ENCODE measurements around the gene ABCA7.

ABCA7 gene

DNA sequence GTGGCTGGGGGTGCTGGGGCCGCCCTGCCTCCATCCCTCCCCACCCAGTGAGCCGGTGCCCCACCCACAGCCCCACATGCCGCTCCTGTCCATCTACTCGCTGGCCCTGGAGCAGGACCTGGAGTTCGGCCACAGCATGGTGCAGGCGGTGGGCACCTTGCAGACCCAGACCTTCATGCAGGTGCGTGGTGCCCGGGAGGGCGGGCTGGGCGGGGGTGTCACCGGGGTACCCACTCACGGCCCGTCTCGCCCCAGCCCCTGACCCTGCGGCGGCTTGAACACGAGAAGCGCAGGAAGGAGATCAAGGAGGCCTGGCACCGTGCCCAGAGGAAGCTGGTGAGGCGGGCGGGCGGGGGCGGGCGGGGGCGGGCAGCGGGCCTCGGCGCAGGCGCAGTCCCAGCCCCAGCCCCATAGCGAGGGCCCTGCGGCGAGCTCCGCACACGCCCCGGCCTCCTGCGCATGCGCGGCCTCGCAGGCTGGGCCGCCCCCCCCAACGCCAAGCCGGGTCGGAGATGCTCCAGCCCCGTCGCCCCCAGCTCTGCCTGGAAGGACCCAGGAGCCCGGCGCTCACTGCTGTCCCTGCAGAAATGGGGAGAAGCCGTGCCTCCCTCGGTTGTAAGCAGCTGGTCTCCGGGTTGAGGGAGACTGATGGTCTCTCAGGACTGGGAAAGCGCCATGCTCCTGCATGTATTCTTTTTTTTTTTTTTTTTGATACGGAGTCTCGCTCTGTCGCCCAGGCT lies 34.8 kb downstream of the ABCA7 start:
- DNase-seq = peak; percentile 85 to 97 (median 92)

DNA sequence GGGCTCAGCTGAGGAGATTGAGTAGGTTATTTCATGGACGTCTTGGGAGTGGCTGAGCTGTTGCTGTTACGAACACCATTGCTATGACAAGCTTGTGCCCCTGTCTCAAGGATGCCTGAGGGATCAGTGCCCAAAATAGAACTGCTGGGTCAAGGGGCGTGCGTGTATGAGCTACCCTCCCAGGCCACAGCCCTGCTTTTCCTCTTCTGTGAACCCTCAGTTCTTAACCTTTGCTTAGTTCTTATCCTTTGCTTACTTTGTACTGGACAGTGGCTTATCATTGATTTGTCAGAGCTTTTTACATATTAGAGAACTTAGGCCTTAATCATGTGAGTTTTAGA lies 36.1 kb downstream of the ABCA7 start:
- peak in 2 of 4 experiments; percentile 9 to 31 for DNase-seq

DNA sequence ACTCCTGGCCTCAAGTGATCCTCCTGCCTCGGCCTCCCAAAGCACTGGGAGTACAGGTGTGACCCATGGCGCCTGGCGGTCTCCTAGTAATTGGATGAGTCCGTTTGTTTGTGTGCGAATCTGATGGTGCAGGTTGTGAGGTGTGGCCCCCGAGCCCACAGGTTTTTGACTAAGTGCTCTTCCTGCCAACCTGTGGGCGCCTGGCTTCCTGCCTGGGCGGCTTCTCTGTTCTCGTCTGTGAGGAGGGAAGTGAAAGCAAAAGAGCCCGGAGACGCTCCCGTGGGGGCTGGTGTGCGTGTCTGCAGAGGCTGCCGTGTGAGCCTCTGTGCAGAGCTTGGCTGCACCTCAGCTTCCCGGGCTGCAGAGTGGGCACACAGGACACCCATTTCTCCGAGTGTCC lies 37.0 kb downstream of the ABCA7 start:
- DNase-seq = peak; percentile 88 to 95 (median 94)

DNA sequence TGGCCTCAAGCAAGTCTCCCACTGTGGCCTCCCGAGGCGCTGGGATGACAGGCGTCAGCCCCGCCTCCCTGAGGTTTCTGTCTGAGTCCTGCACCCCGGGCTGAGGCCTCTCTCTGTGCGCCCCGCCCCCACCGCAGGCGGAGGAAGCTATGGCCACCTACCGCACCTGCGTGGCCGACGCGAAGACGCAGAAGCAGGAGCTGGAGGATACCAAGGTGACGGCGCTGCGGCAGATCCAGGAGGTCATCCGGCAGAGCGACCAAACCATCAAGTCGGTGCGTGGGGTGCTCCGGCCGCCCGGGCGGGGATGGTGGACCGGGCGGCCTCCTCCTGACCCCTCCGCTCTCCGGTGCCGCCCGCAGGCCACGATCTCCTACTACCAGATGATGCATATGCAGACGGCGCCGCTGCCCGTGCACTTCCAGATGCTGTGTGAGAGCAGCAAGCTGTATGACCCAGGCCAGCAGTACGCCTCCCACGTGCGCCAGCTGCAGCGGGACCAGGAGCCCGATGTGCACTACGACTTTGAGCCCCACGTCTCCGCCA lies 39.7 kb downstream of the ABCA7 start:
- DNase-seq = peak in 1 of 4 experiments; percentile 8

DNA sequence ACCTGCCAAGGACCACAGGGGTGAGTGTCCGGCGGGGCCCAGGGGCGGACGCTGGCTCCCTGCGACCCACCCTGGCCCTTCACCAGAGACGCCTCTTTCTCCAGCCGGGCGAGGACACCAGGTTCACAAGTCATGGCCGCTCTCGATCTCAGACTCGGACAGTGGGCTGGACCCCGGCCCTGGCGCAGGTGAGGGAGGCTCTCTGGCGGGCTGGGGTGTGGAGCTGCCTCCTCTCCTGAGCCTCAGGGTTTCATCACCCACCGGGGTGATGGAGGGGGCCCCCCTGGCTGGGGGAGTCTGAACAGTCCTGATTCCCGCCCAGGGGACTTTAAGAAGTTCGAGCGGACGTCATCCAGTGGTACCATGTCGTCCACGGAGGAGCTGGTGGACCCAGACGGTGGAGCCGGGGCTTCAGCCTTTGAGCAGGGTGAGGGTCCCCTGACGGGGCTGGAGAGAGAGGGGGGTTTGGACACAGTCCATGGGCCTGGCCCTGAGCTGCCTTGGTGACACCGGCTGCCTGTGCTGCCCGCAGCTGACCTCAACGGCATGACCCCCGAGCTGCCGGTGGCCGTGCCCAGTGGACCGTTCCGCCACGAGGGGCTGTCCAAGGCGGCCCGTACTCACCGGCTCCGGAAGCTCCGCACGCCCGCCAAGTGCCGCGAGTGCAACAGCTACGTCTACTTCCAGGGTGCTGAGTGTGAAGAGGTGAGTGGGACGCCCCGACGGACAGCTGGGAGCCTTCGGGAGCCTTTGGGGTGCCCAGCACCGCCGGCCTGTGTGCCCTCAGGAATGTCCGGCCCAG lies 40.7 kb downstream of the ABCA7 start:
- no peak for DNase-seq

DNA sequence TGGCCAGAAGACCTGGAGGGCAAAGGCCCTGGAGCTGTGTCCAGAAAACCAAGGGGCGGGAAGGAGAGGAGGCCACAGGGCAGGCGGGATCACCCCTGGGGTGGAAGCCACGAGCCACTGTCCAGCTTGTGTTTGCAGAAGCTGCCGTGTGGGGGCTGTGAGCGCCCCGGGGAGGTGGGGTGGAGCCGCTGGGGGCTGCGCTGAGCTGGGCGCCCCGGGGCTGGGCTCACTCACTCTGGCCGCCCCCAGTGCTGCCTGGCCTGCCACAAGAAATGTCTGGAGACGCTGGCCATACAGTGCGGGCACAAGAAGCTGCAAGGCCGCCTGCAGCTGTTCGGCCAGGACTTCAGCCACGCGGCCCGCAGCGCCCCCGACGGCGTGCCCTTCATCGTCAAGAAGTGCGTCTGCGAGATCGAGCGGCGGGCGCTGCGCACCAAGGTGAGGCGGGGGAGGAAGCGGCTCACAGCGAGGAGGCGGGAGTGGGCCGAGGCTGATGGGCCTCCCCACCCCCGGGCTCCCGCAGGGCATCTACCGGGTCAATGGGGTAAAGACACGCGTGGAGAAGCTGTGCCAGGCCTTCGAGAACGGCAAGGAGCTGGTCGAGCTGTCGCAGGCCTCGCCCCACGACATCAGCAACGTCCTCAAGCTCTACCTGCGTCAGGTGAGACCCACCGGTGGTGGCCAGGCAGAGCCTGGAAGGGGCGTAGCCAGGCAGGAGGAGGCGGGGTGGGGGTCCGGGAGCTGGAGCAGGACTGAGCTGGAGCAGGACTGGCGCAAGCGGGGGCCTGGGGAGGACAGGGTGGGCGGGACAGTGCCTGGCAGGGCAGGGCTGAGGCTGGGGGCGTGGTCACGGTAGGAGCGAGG lies 41.6 kb downstream of the ABCA7 start:
- peak in 1 of 4 experiments; percentile 7 for DNase-seq

DNA sequence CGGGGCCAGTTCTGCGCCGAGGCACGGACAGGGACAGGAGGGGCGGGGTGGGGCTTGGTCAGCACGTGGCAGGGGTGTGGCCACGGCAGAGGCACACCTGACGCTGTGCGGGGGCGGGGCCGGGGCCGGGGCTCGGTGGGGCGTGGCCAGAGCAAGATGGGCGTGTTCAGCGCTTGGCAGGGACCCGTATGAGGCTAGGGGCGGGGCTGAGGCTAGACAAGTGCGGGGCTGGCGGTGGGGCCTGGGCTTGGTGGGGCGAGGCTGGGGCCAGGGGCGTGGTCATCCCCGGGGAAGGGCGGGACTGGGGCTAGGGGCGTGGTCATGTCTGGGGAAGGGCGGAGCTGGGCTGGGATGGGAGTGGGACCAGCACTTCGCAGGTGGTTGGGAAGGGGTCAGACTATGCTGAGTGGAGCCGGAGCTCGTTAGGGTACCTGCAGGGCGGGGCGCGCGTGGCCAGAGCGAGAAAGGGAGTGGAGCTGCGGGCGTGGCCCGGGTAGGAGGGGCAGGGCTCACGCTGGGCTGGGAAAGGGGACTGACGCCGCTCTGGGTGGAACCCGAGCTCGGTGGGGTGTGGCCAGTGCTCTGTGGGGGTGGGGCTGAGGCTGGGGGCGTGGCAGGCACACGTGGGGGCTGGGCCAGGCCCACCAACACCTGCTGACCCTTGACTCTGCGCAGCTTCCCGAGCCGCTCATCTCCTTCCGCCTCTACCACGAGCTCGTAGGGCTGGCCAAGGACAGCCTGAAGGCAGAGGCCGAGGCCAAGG lies 42.4 kb downstream of the ABCA7 start:
- peak in 3 of 4 experiments; percentile 41 to 61 (median 47) for DNase-seq

DNA sequence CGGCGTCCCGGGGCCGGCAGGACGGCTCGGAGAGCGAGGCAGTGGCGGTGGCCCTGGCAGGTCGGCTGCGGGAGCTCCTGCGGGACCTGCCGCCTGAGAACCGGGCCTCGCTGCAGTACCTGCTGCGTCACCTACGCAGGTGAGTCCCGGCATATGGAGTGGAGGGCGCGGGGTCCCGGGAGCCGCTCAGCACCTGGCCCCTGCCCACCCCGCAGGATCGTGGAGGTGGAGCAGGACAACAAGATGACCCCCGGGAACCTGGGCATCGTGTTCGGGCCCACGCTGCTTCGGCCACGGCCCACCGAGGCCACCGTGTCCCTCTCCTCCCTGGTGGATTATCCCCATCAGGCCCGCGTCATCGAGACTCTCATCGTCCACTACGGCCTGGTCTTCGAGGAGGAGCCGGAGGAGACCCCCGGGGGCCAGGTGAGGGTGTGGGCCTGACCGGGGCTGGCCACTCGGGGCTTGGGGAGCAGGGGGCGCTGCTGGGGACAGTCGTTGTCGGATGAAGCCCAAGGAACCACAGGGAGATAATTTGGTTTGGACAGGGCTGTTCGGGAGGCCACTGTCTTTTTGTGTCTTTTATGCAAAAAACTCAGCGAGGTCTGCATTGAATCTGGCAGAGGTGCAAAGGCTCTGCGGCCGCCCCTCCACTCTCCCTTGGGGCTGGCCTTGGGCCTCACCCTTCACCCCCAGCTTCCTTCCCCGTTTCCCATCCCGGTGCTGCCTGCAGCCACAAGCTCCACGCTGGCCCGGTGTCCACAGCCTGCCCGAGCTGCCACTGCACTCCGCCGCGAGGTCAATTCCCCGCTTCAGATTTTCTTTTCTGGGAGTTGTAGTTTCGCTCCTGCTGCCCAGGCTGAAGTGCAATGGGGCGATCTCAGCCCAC lies 43.3 kb downstream of the ABCA7 start:
- peak in 1 of 4 experiments; percentile 10 for DNase-seq

DNA sequence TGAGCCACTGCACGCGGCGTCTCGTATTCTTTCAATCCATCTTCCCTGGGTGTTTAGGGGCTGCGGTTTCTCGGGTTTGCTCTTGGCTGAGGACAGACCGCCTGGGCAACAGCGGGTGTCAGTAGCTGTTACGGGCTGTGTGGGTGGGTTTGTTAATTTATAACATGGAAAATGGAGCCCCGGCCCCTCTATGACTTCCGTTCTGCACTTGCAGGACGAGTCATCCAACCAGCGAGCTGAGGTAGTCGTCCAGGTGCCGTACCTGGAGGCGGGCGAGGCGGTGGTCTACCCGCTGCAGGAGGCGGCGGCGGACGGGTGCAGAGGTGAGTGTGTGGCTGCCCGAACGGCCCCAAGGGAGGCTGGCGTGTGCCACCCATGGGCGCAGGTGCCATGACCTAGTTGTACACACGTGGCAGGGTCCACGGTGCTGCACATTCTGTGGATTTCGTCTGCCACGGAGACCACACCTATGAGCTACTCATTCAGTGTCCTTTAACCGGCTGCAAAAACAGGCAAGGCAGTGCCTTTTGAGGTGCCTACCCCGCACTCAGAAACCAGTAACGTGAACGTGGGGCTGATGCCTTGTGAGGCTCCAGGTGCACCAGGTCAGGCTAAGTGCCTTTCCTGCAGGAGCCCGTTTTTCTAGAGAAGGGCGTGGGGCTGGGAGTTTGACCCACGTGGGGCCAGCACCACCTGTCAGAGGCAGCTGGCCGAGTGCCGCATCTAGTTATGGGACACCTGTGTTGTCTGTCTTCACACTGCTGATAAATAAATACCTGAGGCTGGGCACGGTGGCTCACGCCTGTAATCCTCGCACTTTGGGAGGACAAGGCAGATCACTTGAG lies 44.3 kb downstream of the ABCA7 start:
- no peak for DNase-seq

DNA sequence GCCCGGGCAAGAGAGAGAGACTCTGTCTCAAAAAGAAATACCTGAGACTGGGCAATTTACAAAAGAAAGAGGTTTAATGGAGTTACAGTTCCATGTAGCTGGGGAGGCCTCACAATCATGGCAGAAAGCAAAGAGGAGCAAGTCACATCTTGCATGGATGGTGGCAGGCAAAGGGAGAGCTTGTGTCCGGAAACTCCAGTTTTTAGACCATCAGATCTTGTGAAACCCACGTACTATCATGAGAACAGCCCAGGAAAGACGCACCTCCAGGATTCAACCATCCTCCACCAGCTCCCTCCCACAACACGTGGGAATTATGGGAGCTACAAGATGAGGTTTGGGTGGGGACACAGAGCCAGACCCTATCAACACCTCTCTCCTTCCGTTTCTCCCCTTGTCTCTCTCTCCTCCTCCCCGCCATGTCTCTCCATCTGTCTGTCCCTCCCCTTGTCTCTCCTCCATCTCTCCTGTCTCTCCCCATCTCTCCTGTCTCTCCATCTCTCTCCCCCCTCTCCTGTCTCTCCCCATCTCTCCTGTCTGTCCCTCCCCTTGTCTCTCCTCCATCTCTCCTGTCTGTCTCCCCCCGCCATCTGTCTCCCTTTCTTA lies 45.2 kb downstream of the ABCA7 start:
- peak in 1 of 4 experiments; percentile 3 for DNase-seq

DNA sequence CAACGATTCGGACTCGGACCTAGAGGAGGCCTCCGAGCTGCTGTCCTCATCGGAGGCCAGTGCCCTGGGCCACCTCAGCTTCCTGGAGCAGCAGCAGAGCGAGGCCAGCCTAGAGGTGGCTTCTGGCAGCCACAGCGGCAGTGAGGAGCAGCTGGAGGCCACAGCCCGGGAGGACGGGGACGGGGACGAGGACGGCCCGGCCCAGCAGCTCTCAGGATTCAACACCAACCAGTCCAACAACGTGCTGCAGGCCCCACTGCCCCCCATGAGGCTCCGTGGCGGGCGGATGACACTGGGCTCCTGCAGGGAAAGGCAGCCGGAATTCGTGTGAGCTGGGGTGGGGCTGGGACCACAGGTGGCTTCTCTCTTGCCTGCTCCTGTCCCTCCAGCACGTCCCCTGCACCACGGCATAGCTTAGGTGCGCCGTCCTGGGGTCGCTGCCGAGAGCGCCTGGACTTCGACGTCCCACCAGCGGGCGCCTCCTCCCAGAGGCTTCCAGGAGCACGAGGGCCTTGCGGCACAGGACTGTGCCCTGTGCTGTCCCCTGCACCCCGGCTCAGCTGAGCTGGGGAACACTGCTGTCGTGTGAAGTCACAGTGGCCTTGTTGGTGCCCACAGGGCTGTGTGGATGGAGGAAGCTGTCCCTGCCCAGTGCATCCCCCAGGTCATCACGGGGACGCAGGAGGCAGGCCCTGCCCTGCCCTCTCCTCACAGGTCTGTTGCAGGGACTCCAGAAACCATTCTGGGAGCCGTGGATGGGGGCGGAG lies 46.0 kb downstream of the ABCA7 start:
- peak in 1 of 4 experiments; percentile 8 for DNase-seq

DNA sequence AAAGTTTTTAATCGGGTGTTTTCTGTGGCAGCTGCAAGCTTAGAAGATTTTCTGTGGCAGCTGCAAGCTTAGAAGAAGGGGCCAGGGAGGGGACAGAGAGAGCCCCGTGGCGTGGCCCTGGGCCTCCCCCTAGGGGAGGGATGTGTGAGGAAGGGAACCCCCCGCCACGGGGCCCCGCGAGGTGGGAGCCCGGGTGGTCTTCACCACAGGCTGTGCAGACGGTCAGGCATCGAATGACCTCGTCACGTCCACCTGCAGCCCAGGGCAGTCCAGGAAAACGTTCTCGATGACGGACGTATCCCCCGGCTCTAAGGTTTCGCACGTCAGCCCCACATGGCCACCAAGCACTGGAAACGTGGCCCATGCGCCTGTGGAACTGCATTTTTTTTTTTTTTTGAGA lies 46.7 kb downstream of the ABCA7 start:
- DNase-seq = peak in 1 of 4 experiments; percentile 9

DNA sequence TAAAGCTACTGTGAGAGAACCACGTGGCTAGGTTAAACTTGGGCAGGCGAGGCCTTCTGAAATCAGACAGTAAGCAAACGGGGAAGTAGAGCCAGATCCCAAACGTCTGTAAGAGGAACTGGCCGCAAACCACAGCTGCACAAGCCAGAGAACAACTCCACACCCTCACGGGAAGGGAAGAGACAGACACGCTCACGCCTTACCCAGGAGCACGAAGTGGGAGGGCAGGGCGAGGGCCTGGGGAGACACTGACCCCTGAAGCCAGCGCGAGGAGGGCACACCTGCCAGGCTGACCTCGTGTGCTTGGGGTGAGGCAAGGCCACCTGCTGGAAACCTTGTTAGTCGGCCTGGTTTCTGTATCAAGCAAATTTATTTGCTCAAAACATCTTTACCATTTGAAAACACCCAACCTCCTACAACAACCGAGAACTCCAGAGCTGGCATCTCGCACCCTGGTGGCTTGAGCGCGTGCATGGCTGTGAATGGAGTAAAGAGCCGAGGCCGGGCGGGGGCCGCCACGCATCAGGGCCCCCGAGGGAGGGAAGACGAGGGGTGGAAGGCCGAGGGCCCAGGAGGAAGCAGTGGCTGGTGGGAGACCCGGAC lies 48.0 kb downstream of the ABCA7 start:
- peak; percentile 93 to 97 (median 95) for DNase-seq

DNA sequence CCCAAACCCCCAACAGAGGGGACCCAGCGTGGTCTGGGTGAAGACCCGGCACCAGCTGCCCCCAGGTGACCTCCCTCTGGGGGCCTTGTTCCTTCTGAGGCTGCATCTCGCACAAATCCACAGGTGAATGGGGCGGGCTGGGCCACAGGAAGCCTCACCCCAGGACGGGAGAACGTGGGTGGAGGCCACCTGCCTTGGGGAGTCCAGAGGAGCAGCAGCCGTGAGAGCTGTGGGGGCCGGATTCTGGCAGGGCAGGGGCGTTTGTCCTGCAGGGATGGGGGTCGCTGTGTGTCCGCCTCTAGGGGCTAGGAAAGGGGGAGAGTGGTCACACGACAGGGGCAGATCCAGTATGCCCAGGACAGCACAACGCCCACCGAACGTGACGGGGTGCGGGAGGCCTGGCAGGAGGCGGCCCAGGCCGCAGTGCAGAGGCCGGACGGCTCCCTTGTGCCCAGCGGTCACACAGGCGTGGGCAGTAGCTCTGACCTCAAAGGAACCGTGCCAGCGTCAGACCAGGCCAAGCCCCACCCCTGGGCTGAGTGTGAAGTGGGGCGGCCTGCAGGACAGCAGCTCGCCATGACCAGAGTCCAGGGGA lies 48.6 kb downstream of the ABCA7 start:
- DNase-seq = peak; percentile 76 to 86 (median 82)

DNA sequence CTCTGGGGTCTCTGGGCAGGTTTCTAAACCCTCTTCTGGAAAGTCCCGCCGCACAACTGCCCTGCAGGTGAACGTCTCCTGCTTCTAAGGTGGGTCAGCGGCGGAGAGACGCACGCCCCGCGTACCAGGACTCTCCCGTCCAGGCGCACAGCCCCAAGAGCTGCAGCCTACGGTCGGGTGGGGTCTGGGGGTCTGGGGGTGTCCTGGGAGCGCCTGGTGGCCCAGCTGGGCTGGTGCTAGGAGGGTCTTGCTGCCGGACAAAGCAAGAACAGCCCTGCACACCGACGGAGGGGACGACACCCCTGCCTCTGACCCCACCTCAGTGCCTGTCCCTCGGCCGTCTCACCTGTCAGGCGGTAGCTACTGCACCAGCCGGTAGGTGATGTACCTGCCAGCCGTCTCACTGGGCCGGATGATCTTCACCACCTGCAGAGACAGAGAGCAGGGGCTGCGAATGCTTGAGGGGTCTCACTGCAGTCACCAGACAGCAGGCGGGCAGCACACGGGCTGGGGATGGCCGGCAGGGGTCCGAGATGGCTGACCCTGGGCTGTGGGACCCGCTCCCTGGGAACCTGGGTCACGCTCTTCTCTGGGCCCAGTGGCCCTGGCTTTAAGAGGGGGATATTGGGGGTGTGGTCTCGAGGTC lies 49.3 kb downstream of the ABCA7 start:
- DNase-seq = no peak

DNA sequence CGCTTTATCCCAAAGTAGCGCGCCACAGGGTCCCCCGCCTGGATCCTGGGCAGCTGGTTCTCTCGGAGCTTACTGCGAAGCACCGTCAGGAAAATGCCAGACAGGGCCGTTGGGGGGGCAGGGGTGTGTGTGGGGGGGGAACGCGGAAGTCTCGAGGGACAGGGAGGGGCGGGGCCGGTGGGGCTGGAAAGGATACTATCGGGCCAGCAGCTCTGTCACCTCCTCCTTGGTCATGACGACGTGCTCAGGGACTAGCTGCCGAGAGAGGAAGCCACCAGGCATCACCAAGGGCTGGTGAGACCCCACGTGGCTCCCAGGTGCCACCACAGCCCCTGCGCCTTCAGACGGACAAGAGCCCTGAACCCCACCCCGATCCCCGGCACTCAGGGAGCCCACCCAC lies 50.0 kb downstream of the ABCA7 start:
- peak in 2 of 4 experiments; percentile 49 to 53 for DNase-seq

Measured in suppressor macrophage (primary cell).